Colonic mucosa (tissue), 4 donors: ENCODE data around the gene CCT6A. TPM values are rescaled to one million over a fixed set of nuclear protein-coding genes. Genes with fewer than 3 reads are reported as not detected.
"Not testable (repeated sequence)": the region's sequence is repeated elsewhere in the genome, so short reads cannot be mapped to it uniquely, and the experiment has no call there.

Experiments
- DNase-seq: peaks from one replicate; pipeline ENCODE4 v3.0.0-alpha.2; 2020
- H3K27ac ChIP-seq: fragments of 200-600 bp; one replicate; pipeline ENCODE4 v1.8.0; 2021
- H3K27me3 ChIP-seq: fragments of 200-600 bp; one replicate; pipeline ENCODE4 v1.8.0; 2021
- H3K36me3 ChIP-seq: fragments of 200-600 bp; one replicate; pipeline ENCODE4 v1.8.0; 2021
- H3K4me1 ChIP-seq: fragments of 200-600 bp; one replicate; pipeline ENCODE4 v1.8.0; 2021; ENCODE audit warnings: mild to moderate bottlenecking
- H3K4me3 ChIP-seq: fragments of 200-600 bp; one replicate; pipeline ENCODE4 v1.8.0; 2021
- H3K9ac ChIP-seq, 2 donors: one replicate each; pipeline ENCODE4 v1.7.0; 2013; ENCODE audit warnings: control low read depth in 2 of 2, low read depth in 2 of 2, low read length in 2 of 2
- H3K9me3 ChIP-seq: fragments of 200-600 bp; one replicate; pipeline ENCODE4 v1.8.0; 2021
- CTCF ChIP-seq: fragments of 200-600 bp; IDR thresholded peaks from one replicate; pipeline ENCODE4 v1.8.0; 2022; ENCODE audit warnings: antibody characterized with exemption, mild to moderate bottlenecking
- intact Hi-C: fragments of 100-400 bp; cut with DNase I; formaldehyde crosslinking; loops from one replicate; pipeline ENCODE4 v1.14.1; 2022
- total RNA-seq, 2 donors: library from RNA; stranded (reverse); fragmentation: NEBNext Ultra II Directional in 1 of 2; extraction: Animal tissue kit (Norgen Biotek cat#: 25700) in 1 of 2; gene quantifications; one replicate each; pipeline ENCODE4 v1.2.1, GENCODE V29; 2021
- donor health status: healthy.
- donor health status: DM: no; HTN: no; CAD: no.
- donor health status: DM: no; HTN: no; CAD: no.

The CCT6A gene
- total RNA-seq, 2 donors from 2014 or later, result 77.8 to 146 TPM

- no peaks in the 10 kb centered on the region for H3K9me3 ChIP-seq
Measured at GRCh38 chr7:56033671-56034432, 17.7 kb upstream of the CCT6A start.

GRCh38 chr7:56040730-56041129, 10.8 kb upstream of the CCT6A start:
- intact Hi-C loops, result no loop called here
- no peaks in the 10 kb centered on the region for H3K36me3 ChIP-seq
- no peak for TF ChIP-seq CTCF
- H3K27me3 ChIP-seq, result no peaks in the 10 kb centered on the region
- H3K4me3 ChIP-seq, result no peak overlapping the region
- H3K27ac ChIP-seq, result no peak overlapping the region
- peak overlapping the region in 1 of 2 donors; percentile 12 for H3K9ac ChIP-seq
- H3K4me1 ChIP-seq, result no peaks in the 10 kb centered on the region
- DNase-seq, result no peak
- H3K9me3 ChIP-seq, result no peaks in the 10 kb centered on the region

More at GRCh38 chr7:56033671-56034432, 17.7 kb upstream of the CCT6A start:
- Histone ChIP-seq H3K9ac (peak overlapping the region; percentile 74 to 81), H3K4me1 (no peaks in the 10 kb centered on the region), H3K27me3 (no peaks in the 10 kb centered on the region), H3K36me3 (no peaks in the 10 kb centered on the region), H3K4me3 (peak overlapping the region; percentile 74), H3K27ac (peak overlapping the region; percentile 33)
- no peak for TF ChIP-seq CTCF
- intact Hi-C loops, result no loop called here
- DNase-seq, result peak; percentile 73

- H3K9me3 ChIP-seq, H3K27ac ChIP-seq, H3K9ac ChIP-seq, H3K4me3 ChIP-seq, H3K27me3 ChIP-seq, intact Hi-C loops, DNase-seq, H3K4me1 ChIP-seq, H3K36me3 ChIP-seq: not testable (repeated sequence)
Measured at GRCh38 chr7:56045758-56046157, 5.8 kb upstream of the CCT6A start.

GRCh38 chr7:56046721-56047445, 4.7 kb upstream of the CCT6A start:
- Histone ChIP-seq H3K4me1 (peaks cover 3% of the 10 kb centered on the region), H3K36me3 (no peaks in the 10 kb centered on the region), H3K27ac (peak overlapping the region; percentile 55), H3K9me3 (no peaks in the 10 kb centered on the region), H3K27me3 (no peaks in the 10 kb centered on the region), H3K9ac (no peak overlapping the region), H3K4me3 (no peak overlapping the region)
- intact Hi-C loops, result no loop called here
- peak; percentile 20 for DNase-seq
- TF ChIP-seq CTCF, result no peak

- DNase-seq, H3K4me1 ChIP-seq, H3K36me3 ChIP-seq, H3K9me3 ChIP-seq, H3K9ac ChIP-seq, H3K27me3 ChIP-seq, H3K4me3 ChIP-seq, intact Hi-C loops: not testable (repeated sequence)
- peak overlapping the region; percentile 55 for H3K27ac ChIP-seq
Measured at GRCh38 chr7:56047446-56048116, 4.0 kb upstream of the CCT6A start.

GRCh38 chr7:56048245-56048644, 3.3 kb upstream of the CCT6A start:
- Histone ChIP-seq H3K4me1 (peaks cover 9% of the 10 kb centered on the region), H3K36me3 (no peaks in the 10 kb centered on the region), H3K9me3 (no peaks in the 10 kb centered on the region), H3K27ac (no peak overlapping the region), H3K9ac (no peak overlapping the region), H3K4me3 (no peak overlapping the region), H3K27me3 (no peaks in the 10 kb centered on the region)
- no peak for TF ChIP-seq CTCF
- DNase-seq, result no peak
- intact Hi-C loops, result no loop called here

- H3K27me3 ChIP-seq, H3K4me3 ChIP-seq, intact Hi-C loops, H3K36me3 ChIP-seq, H3K27ac ChIP-seq, H3K4me1 ChIP-seq, H3K9me3 ChIP-seq, H3K9ac ChIP-seq: not testable (repeated sequence)
- peak; percentile 79 for DNase-seq
Measured at GRCh38 chr7:56048763-56049162, 2.8 kb upstream of the CCT6A start.
